Naive thymus-derived CD8-positive, alpha-beta T cell (primary cell): Measurements from ENCODE around the gene TMA7B. TPM values are rescaled to one million over a fixed set of nuclear protein-coding genes. Genes with fewer than 3 reads are reported as not detected.

ENCODE experiments used
- ATAC-seq, 2 donors: fragments of 150-1000 bp; cut with Tn5 transposase in 1 of 2; sonication (Bioruptor Pico), chemical (Tn5 transposase) in 1 of 2; 1 replicate in 1 of 2; 2 replicates in 1 of 2; pipeline ENCODE4 v1.10.0; 2021; ENCODE audit warnings: mild to moderate bottlenecking in 2 of 2, moderate library complexity in 2 of 2
- POLR2A ChIA-PET: fragments of 350-600 bp; sonication (Branson Sonifier 250); formaldehyde crosslinking; loops from one replicate; lab custom pipeline; 2021; ENCODE audit warnings: antibody characterized with exemption; lab: Charles Lee
- DNase-seq, 10 donors: peaks; one replicate each; pipeline versions ENCODE4 v3.0.0 to v3.0.0-alpha.2; 2020 to 2022
- H3K27ac Mint-ChIP-seq, 10 donors: one replicate each; pipeline ENCODE4 v1.8.0; 2020 to 2022; ENCODE audit warnings: mild to moderate bottlenecking in 10 of 10, mixed read lengths in 10 of 10, moderate library complexity in 4 of 10, inconsistent platforms in 1 of 10
- H3K27me3 Mint-ChIP-seq, 5 donors: one replicate each; pipeline ENCODE4 v1.8.0; 2021 to 2022; ENCODE audit warnings: mixed read lengths in 5 of 5
- H3K36me3 Mint-ChIP-seq, 3 donors: one replicate each; pipeline ENCODE4 v1.8.0; 2020 to 2022; ENCODE audit warnings: mixed read lengths in 3 of 3, mild to moderate bottlenecking in 2 of 3, inconsistent platforms in 1 of 3
- H3K4me1 Mint-ChIP-seq, 4 donors: one replicate each; pipeline ENCODE4 v1.8.0; 2021 to 2022; ENCODE audit warnings: mixed read lengths in 4 of 4
- H3K4me3 Mint-ChIP-seq, 10 donors: one replicate each; pipeline ENCODE4 v1.8.0; 2020 to 2022; ENCODE audit warnings: mild to moderate bottlenecking in 10 of 10, mixed read lengths in 10 of 10, moderate library complexity in 6 of 10, inconsistent platforms in 1 of 10
- H3K9me3 Mint-ChIP-seq, 9 donors: one replicate each; pipeline ENCODE4 v1.8.0; 2020 to 2022; ENCODE audit warnings: mixed read lengths in 9 of 9, mild to moderate bottlenecking in 3 of 9, inconsistent platforms in 1 of 9, moderate library complexity in 1 of 9
- polyA plus RNA-seq, 3 donors: library from polyadenylated mRNA; unstranded; fragments of 300-500 nt; fragmentation: Illumina TruSeq; gene quantifications; one replicate each; pipeline ENCODE4 v1.2.3, GENCODE V29; 2021
- total RNA-seq, 8 experiments: library from RNA in 2 of 8; stranded (reverse) in 2 of 8; gene quantifications; one replicate each; pipeline ENCODE4 v1.2.3 and lab custom pipeline; 2021 to 2026

TMA7B gene
- total and polyA plus RNA-seq, 5 experiments from 2014 or later, result 1.5 to 14.2 (median 3.5) TPM

- H3K27ac Mint-ChIP-seq, result peak overlapping the region in 6 of 10 donors; percentile 36 to 83 (median 48)
- ATAC-seq (no peak), DNase-seq (no peak)
- H3K4me1 Mint-ChIP-seq, result peaks cover 3 to 20% (median 11%) of the 10 kb centered on the region in 4 donors
- POLR2A ChIA-PET, result interaction anchor here (1.9 kb wide), 1 partner anchor 22 kb away, joined by 8 read pairs; no protein-coding TSS in a partner anchor
- H3K36me3 Mint-ChIP-seq, result no peaks in the 10 kb centered on the region
- H3K27me3 Mint-ChIP-seq, result peaks cover 0 to 33% (median 5%) of the 10 kb centered on the region in 5 donors
- H3K4me3 Mint-ChIP-seq, result peak overlapping the region; percentile 41 to 69 (median 48)
- no peaks in the 10 kb centered on the region for H3K9me3 Mint-ChIP-seq
Measured at GRCh38 chr22:39995393-39996252, 35.4 kb downstream of the TMA7B start.

- H3K27ac Mint-ChIP-seq, result peak overlapping the region in 6 of 10 donors; percentile 4 to 71 (median 18)
- ATAC-seq, result no peak
- peak overlapping the region in 6 of 10 donors; percentile 1 to 61 (median 22) for H3K4me3 Mint-ChIP-seq
Measured at GRCh38 chr22:39996732-39997131, 36.5 kb downstream of the TMA7B start.

GRCh38 chr22:39997421-39997820, 37.2 kb downstream of the TMA7B start:
- Mint-ChIP-seq H3K27me3 (peaks cover 0 to 28% (median 5%) of the 10 kb centered on the region in 5 donors), H3K36me3 (no peaks in the 10 kb centered on the region), H3K4me1 (peaks cover 3 to 20% (median 11%) of the 10 kb centered on the region in 4 donors), H3K27ac (peak overlapping the region in 1 of 10 donors; percentile 49), H3K9me3 (no peaks in the 10 kb centered on the region), H3K4me3 (no peak overlapping the region)
- no peak for DNase-seq
- ATAC-seq, result no peak
- POLR2A ChIA-PET, result interaction anchor here (0.6 kb wide), 1 partner anchor 47 kb away, joined by 3 read pairs; no protein-coding TSS in a partner anchor

More at GRCh38 chr22:39996732-39997131, 36.5 kb downstream of the TMA7B start:
- H3K36me3 Mint-ChIP-seq, result no peaks in the 10 kb centered on the region
- POLR2A ChIA-PET, result no interaction called here
- peaks cover 3 to 20% (median 11%) of the 10 kb centered on the region in 4 donors for H3K4me1 Mint-ChIP-seq
- H3K27me3 Mint-ChIP-seq, result peaks cover 0 to 31% (median 5%) of the 10 kb centered on the region in 5 donors
- no peak for DNase-seq
- H3K9me3 Mint-ChIP-seq, result no peaks in the 10 kb centered on the region

GRCh38 chr22:39997939-39998726, 37.9 kb downstream of the TMA7B start:
- H3K9me3 Mint-ChIP-seq, result no peaks in the 10 kb centered on the region
- POLR2A ChIA-PET, result no interaction called here

GRCh38 chr22:39999144-39999757, 39.1 kb downstream of the TMA7B start:
- DNase-seq (no peak), ATAC-seq (no peak)
- Mint-ChIP-seq H3K4me3 (no peak overlapping the region), H3K27ac (no peak overlapping the region), H3K27me3 (peaks cover 0 to 20% (median 4%) of the 10 kb centered on the region in 5 donors), H3K4me1 (peaks cover 0 to 13% (median 4%) of the 10 kb centered on the region in 4 donors), H3K36me3 (no peaks in the 10 kb centered on the region), H3K9me3 (no peaks in the 10 kb centered on the region)
- POLR2A ChIA-PET, result interaction anchor here (0.5 kb wide), 1 partner anchor 13 kb away, joined by 5 read pairs; no protein-coding TSS in a partner anchor

More at GRCh38 chr22:39997939-39998726, 37.9 kb downstream of the TMA7B start:
- peaks cover 0 to 25% (median 5%) of the 10 kb centered on the region in 5 donors for H3K27me3 Mint-ChIP-seq
- H3K4me3 Mint-ChIP-seq, result no peak overlapping the region
- H3K4me1 Mint-ChIP-seq, result peaks cover 3 to 20% (median 11%) of the 10 kb centered on the region in 4 donors
- no peak for DNase-seq
- ATAC-seq, result no peak
- peak overlapping the region in 1 of 10 donors; percentile 69 for H3K27ac Mint-ChIP-seq
- H3K36me3 Mint-ChIP-seq, result no peaks in the 10 kb centered on the region

- POLR2A ChIA-PET, result interaction anchor here (1.1 kb wide), 1 partner anchor 9 kb away, joined by 4 read pairs; no protein-coding TSS in a partner anchor
- Mint-ChIP-seq H3K4me3 (no peak overlapping the region), H3K4me1 (peaks cover 0 to 11% (median 2%) of the 10 kb centered on the region in 4 donors), H3K36me3 (no peaks in the 10 kb centered on the region), H3K27ac (no peak overlapping the region), H3K9me3 (no peaks in the 10 kb centered on the region), H3K27me3 (peaks cover 0 to 18% (median 4%) of the 10 kb centered on the region in 5 donors)
- DNase-seq (no peak), ATAC-seq (no peak)
Measured at GRCh38 chr22:40000171-40000570, 40.0 kb downstream of the TMA7B start.

- H3K36me3 Mint-ChIP-seq, result no peaks in the 10 kb centered on the region
- ATAC-seq, result no peak
- peak overlapping the region in 1 of 10 donors; percentile 74 for H3K27ac Mint-ChIP-seq
- H3K9me3 Mint-ChIP-seq, result no peaks in the 10 kb centered on the region
- H3K27me3 Mint-ChIP-seq, result peaks cover 0 to 14% (median 4%) of the 10 kb centered on the region in 5 donors
- POLR2A ChIA-PET, result interaction anchor here (1.1 kb wide), 1 partner anchor 8 kb away, joined by 4 read pairs; no protein-coding TSS in a partner anchor
- no peak for DNase-seq
- no peak overlapping the region for H3K4me3 Mint-ChIP-seq
- H3K4me1 Mint-ChIP-seq, result peaks cover 0 to 6% (median under 1%) of the 10 kb centered on the region in 4 donors
Measured at GRCh38 chr22:40001106-40001505, 40.9 kb downstream of the TMA7B start.

DNA sequence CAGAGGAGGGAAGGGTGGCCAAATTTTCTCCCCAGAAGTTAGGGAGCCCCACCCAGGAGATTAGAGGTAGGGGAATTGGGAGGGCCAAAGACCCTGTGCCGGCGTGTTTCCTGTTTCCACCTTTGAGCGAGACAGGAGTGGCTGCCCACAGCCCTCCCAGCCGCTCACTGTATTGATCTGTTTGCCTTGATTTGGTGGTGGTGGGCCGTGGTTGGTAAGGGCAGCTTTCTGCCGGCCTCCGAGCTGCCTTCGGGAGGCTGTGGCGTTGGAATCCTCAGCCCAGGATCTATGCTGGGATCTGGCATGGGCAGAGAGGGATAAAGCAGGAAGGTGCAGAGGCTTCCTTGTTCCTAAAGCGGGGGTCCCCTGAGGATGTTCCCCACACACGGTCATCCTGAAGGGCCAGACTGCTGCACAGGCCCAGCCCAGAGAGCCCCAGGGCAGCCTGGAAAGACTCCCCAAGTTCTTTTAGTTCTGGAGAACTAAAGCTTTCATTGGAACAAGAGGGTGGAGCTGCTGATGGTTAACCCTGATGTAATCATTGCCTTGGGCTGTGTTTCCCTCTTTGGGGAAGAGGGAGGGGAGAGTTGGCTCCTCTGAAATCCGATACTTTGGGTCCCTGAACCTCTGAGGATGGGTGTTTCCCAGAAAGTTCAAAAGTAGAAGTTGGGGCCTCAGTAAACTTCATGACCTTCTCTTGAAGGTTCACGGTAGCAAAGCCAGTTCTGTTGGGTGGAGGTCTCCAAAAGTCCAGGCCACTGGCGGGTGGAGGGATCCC, 41.8 kb downstream of the TMA7B start:
- Mint-ChIP-seq H3K9me3 (no peaks in the 10 kb centered on the region), H3K36me3 (no peaks in the 10 kb centered on the region), H3K4me3 (no peak overlapping the region), H3K4me1 (no peaks in the 10 kb centered on the region), H3K27ac (no peak overlapping the region), H3K27me3 (peaks cover 0 to 8% (median 0%) of the 10 kb centered on the region in 5 donors)
- POLR2A ChIA-PET, result no interaction called here
- ATAC-seq, result no peak
- DNase-seq, result no peak

GRCh38 chr22:40002935-40003715, 42.9 kb downstream of the TMA7B start:
- Mint-ChIP-seq H3K4me1 (peaks cover 0 to 6% (median 4%) of the 10 kb centered on the region in 4 donors), H3K27me3 (peaks cover 0 to 10% (median under 1%) of the 10 kb centered on the region in 5 donors), H3K27ac (no peak overlapping the region), H3K9me3 (no peaks in the 10 kb centered on the region), H3K36me3 (no peaks in the 10 kb centered on the region), H3K4me3 (no peak overlapping the region)
- DNase-seq (no peak), ATAC-seq (no peak)
- POLR2A ChIA-PET, result no interaction called here

GRCh38 chr22:40004836-40005235, 44.6 kb downstream of the TMA7B start:
- no peak overlapping the region for H3K4me3 Mint-ChIP-seq
- H3K4me1 Mint-ChIP-seq, result peaks cover 6 to 15% (median 11%) of the 10 kb centered on the region in 4 donors
- no peaks in the 10 kb centered on the region for H3K9me3 Mint-ChIP-seq
- DNase-seq (no peak), ATAC-seq (no peak)
- peak overlapping the region in 1 of 10 donors; percentile 48 for H3K27ac Mint-ChIP-seq
- POLR2A ChIA-PET, result no interaction called here
- H3K27me3 Mint-ChIP-seq, result peaks cover 0 to 11% (median 4%) of the 10 kb centered on the region in 5 donors
- no peaks in the 10 kb centered on the region for H3K36me3 Mint-ChIP-seq

- no peak overlapping the region for H3K27ac Mint-ChIP-seq
- no peaks in the 10 kb centered on the region for H3K9me3 Mint-ChIP-seq
- H3K27me3 Mint-ChIP-seq, result peaks cover 0 to 11% (median 4%) of the 10 kb centered on the region in 5 donors
- DNase-seq (no peak), ATAC-seq (no peak)
- POLR2A ChIA-PET, result no interaction called here
- H3K36me3 Mint-ChIP-seq, result no peaks in the 10 kb centered on the region
- no peak overlapping the region for H3K4me3 Mint-ChIP-seq
- peaks cover 6 to 24% (median 19%) of the 10 kb centered on the region in 4 donors for H3K4me1 Mint-ChIP-seq
Measured at GRCh38 chr22:40006641-40007040, 46.4 kb downstream of the TMA7B start.
